Rectal smooth muscle tissue (tissue), 1 donor: Measurements from ENCODE around the gene CRYBG1.

Experiments
- H3K27ac ChIP-seq: one replicate; pipeline ENCODE4 v1.7.0; 2013; ENCODE audit warnings: low read depth, low read length, inconsistent platforms
- H3K27me3 ChIP-seq: one replicate; pipeline ENCODE4 v1.7.0; 2013; ENCODE audit warnings: low read length; ENCODE audit not compliant: control insufficient read depth, insufficient read depth
- H3K36me3 ChIP-seq: one replicate; pipeline ENCODE4 v1.7.0; 2013; ENCODE audit warnings: low read length; ENCODE audit not compliant: control insufficient read depth, insufficient read depth
- H3K4me1 ChIP-seq: one replicate; pipeline ENCODE4 v1.7.0; 2013; ENCODE audit warnings: low read length; ENCODE audit not compliant: control insufficient read depth, insufficient read depth
- H3K4me3 ChIP-seq: one replicate; pipeline ENCODE4 v1.7.0; 2013; ENCODE audit warnings: low read length
- H3K9ac ChIP-seq: one replicate; pipeline ENCODE4 v1.7.0; 2013; ENCODE audit warnings: low read length

The CRYBG1 gene, protein sequence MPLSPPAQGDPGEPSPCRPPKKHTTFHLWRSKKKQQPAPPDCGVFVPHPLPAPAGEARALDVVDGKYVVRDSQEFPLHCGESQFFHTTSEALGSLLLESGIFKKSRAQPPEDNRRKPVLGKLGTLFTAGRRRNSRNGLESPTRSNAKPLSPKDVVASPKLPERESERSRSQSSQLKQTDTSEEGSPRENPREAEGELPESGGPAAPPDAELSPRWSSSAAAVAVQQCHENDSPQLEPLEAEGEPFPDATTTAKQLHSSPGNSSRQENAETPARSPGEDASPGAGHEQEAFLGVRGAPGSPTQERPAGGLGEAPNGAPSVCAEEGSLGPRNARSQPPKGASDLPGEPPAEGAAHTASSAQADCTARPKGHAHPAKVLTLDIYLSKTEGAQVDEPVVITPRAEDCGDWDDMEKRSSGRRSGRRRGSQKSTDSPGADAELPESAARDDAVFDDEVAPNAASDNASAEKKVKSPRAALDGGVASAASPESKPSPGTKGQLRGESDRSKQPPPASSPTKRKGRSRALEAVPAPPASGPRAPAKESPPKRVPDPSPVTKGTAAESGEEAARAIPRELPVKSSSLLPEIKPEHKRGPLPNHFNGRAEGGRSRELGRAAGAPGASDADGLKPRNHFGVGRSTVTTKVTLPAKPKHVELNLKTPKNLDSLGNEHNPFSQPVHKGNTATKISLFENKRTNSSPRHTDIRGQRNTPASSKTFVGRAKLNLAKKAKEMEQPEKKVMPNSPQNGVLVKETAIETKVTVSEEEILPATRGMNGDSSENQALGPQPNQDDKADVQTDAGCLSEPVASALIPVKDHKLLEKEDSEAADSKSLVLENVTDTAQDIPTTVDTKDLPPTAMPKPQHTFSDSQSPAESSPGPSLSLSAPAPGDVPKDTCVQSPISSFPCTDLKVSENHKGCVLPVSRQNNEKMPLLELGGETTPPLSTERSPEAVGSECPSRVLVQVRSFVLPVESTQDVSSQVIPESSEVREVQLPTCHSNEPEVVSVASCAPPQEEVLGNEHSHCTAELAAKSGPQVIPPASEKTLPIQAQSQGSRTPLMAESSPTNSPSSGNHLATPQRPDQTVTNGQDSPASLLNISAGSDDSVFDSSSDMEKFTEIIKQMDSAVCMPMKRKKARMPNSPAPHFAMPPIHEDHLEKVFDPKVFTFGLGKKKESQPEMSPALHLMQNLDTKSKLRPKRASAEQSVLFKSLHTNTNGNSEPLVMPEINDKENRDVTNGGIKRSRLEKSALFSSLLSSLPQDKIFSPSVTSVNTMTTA (N-terminal part only)

GRCh38 chr6:106360410-106360988 lies at the start of gene CRYBG1:
Gene CRYBG1, plus strand, starts transcription at chr6:106360717. Its CDS starts 192 bp downstream, at chr6:106360909.
- H3K27ac ChIP-seq = no peak within 1 kb of the TSS
- peak within 1 kb of the TSS; percentile 78 for H3K4me3 ChIP-seq
- H3K9ac ChIP-seq = no peak within 1 kb of the TSS
- H3K4me1 ChIP-seq = no peaks in the 10 kb centered on the region
- H3K36me3 ChIP-seq = no peaks in the 10 kb centered on the region
- H3K27me3 ChIP-seq = peaks cover 8% of the 10 kb centered on the region

DNA sequence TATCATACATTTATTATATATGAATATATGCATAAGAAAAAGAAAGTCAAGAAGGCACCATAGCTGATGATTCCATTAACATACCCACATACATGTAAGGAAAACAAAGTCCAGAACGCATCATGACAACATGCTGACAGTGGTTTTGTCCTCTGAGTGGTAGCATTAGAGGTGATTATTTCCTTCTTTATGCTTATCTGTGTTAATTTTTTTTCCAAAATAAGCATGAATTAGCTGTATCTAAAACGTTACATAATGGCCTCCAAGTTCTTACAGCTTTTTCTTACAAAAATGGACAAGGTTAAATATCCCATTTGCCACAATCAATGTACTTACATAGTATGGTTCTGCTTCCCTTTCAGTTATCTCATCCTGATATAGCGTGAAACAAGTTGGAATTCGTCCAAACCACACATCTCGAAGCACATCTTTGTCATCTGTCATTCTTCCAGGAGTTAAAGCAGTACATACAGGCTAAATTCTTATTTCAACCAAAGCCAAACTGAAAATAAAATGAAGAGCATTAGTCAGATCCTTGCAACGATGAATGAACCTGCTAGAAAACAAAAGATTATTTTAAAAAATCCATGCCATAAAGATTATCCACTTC lies 44.6 kb upstream of the CRYBG1 start:
- Histone ChIP-seq H3K27ac (no peak overlapping the region), H3K36me3 (no peaks in the 10 kb centered on the region), H3K4me1 (no peaks in the 10 kb centered on the region), H3K4me3 (no peak overlapping the region), H3K27me3 (no peaks in the 10 kb centered on the region), H3K9ac (no peak overlapping the region)

GRCh38 chr6:106316375-106316766 lies 44.1 kb upstream of the CRYBG1 start:
- no peak overlapping the region for H3K9ac ChIP-seq
- no peaks in the 10 kb centered on the region for H3K27me3 ChIP-seq
- H3K36me3 ChIP-seq = no peaks in the 10 kb centered on the region
- H3K4me1 ChIP-seq = no peaks in the 10 kb centered on the region
- H3K4me3 ChIP-seq = no peak overlapping the region
- H3K27ac ChIP-seq = no peak overlapping the region

GRCh38 chr6:106318061-106318460 lies 42.5 kb upstream of the CRYBG1 start:
- Histone ChIP-seq H3K27ac (no peak overlapping the region), H3K4me3 (no peak overlapping the region), H3K27me3 (no peaks in the 10 kb centered on the region), H3K4me1 (no peaks in the 10 kb centered on the region), H3K36me3 (no peaks in the 10 kb centered on the region), H3K9ac (no peak overlapping the region)

- Histone ChIP-seq H3K9ac (no peak overlapping the region), H3K27ac (no peak overlapping the region), H3K4me3 (no peak overlapping the region), H3K27me3 (no peaks in the 10 kb centered on the region), H3K36me3 (no peaks in the 10 kb centered on the region), H3K4me1 (no peaks in the 10 kb centered on the region)
Measured at GRCh38 chr6:106318851-106319250, 41.7 kb upstream of the CRYBG1 start.

- Histone ChIP-seq H3K9ac (no peak overlapping the region), H3K4me1 (peaks cover 6% of the 10 kb centered on the region), H3K36me3 (no peaks in the 10 kb centered on the region), H3K27ac (no peak overlapping the region), H3K4me3 (no peak overlapping the region), H3K27me3 (no peaks in the 10 kb centered on the region)
Measured at GRCh38 chr6:106321940-106322339, 38.6 kb upstream of the CRYBG1 start.

DNA sequence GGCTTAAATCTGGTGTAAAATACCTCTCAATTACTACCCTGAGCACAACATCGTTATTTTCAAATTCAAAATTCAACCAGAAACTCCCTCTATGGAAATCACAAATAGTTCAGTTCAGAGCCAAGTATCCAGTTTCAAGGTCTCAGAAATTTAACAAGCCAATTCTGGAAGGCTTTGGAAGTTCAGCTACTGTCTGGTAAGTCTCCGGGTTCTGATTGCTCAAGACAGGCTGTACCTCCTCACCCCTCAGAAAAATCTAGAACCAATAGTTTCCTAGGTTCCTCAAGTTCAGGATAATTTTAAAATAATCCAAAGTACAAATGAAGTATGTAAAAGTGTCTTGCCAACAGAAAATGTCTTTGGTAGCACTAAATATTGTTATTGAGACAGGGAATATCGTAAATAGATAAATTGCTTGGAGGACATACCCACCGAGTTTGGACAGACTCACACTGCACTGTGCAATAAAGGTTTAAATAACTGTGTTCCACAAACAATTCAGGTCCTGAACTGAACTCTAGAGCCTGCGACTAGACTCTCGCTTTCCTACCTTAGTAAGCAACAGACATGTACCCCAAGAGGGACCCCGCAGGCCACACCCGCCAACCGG lies 35.7 kb upstream of the CRYBG1 start:
- H3K4me3 ChIP-seq = peak overlapping the region; percentile 73
- no peaks in the 10 kb centered on the region for H3K27me3 ChIP-seq
- H3K4me1 ChIP-seq = peaks cover 6% of the 10 kb centered on the region
- H3K27ac ChIP-seq = peak overlapping the region; percentile 83
- H3K36me3 ChIP-seq = no peaks in the 10 kb centered on the region
- H3K9ac ChIP-seq = peak overlapping the region; percentile 59

DNA sequence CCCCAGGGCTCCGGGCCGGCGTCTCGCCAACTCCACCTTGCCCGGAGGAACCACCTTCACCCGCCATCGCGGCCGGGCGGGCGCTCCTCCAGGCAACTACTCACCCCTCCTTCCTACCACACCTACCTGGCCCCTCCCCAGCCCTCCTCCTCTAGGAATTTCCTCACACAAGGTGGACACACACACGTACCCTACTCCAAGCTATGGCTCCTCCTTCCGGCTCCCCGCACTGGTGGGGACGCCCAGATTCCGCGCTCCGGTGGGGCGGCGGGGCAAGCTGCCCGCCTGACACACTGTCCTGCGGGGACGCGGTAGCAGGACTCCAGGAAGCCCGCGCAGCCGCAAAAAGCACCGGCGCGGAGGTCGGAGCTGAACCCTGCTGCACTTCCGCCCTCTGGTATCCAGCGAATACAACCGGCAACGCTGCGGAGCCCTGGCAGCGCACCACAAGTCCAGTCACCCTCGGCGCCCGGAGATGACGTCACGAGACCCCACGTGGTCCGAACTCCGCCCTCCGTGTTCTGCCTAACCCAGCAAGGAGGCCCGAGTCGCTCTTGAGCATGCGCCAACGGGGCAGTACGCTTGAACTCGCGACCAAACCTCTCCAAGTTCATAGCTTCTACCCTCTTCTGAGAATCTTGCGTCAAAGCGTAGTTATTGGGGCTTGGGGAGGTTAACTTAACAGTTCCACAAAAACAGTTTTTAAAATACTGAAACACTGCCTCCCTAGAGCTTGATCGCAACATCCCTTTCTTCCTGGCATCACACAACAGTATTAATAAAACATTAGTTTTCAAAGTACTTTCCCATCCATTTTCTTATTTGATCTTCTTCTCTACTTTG lies 35.0 kb upstream of the CRYBG1 start, which contains the start of gene ATG5:
ATG5 (minus strand) TSS at position 425 of the 843 bp plus-strand sequence. CDS start 9,552 bp downstream, outside the sequence.
- peak within 1 kb of the TSS; percentile 75 for H3K4me3 ChIP-seq
- peaks cover 6% of the 10 kb centered on the region for H3K4me1 ChIP-seq
- peak within 1 kb of the TSS; percentile 59 for H3K9ac ChIP-seq
- no peaks in the 10 kb centered on the region for H3K27me3 ChIP-seq
- no peaks in the 10 kb centered on the region for H3K36me3 ChIP-seq
- H3K27ac ChIP-seq = peak within 1 kb of the TSS; percentile 83

DNA sequence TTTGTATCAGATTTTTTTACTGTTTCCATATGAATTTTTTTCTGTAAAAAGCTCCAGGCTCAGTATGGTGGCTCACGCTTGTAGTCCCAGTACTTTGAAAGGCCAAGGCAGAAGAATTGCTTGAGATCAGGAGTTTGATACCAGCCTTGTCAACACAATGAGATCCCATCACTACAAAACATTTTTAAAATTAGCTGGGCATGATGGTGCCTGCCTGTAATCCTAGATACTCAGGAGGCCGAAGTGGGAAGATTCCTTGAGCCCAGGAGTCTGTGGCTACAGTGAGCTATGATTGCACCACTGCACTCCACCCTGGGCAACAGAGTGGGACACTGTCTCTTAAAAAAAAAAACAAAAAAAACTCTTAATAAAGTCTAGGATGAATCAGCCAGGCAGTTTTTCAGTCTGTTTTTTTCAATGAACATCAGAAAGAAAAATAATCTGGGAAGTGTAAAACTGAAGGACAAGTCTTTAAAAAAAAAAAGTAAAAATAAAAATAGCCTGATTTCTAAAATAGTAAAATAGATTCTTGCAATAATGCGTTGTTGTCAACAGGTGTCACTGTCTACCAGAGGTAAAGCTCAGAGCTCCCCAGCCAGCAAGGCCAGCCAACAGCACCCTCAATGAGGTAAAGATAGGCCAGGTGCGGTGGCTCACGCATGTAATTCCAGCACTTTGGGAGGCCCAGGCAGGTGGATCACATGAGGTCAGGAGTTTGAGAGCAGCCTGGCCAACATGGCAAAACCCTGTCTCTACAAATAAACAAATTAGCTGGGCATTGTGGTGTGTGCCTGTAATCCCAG lies 25.7 kb upstream of the CRYBG1 start:
- no peaks in the 10 kb centered on the region for H3K27me3 ChIP-seq
- H3K4me1 ChIP-seq = no peaks in the 10 kb centered on the region
- H3K36me3 ChIP-seq = no peaks in the 10 kb centered on the region
- H3K4me3 ChIP-seq = no peak overlapping the region
- no peak overlapping the region for H3K9ac ChIP-seq
- no peak overlapping the region for H3K27ac ChIP-seq

GRCh38 chr6:106339334-106340029 lies 21.0 kb upstream of the CRYBG1 start:
- Histone ChIP-seq H3K4me3 (no peak overlapping the region), H3K27me3 (no peaks in the 10 kb centered on the region), H3K4me1 (no peaks in the 10 kb centered on the region), H3K9ac (no peak overlapping the region), H3K27ac (no peak overlapping the region), H3K36me3 (no peaks in the 10 kb centered on the region)
